NCI-H446 (cell line): ENCODE data around the gene CACNA1B.
"Not testable (repeated sequence)": the region's sequence is repeated elsewhere in the genome, so short reads cannot be mapped to it uniquely, and the experiment has no call there.

Experiments used
- DNase-seq, 2 experiments: peaks; one replicate each; lab custom pipeline; 2025; lab: John Stamatoyannopoulos, UW

Gene CACNA1B

GRCh38 chr9:137866226-137867141 is 11.1 kb upstream of the CACNA1B start:
- DNase-seq, result no peak

GRCh38 chr9:137870432-137870831 is 7.2 kb upstream of the CACNA1B start:
- DNase-seq, result no peak

- no peak for DNase-seq
Measured at GRCh38 chr9:137872296-137872695, 5.3 kb upstream of the CACNA1B start.

GRCh38 chr9:137873408-137873807 is 4.2 kb upstream of the CACNA1B start:
- no peak for DNase-seq

- no peak for DNase-seq
Measured at GRCh38 chr9:137873858-137874362, 3.7 kb upstream of the CACNA1B start.

GRCh38 chr9:137875354-137875753 is 2.2 kb upstream of the CACNA1B start:
- DNase-seq, result no peak

- DNase-seq, result no peak
Measured at GRCh38 chr9:137875846-137876245, 1.7 kb upstream of the CACNA1B start.

GRCh38 chr9:137876269-137876668 is 1.3 kb upstream of the CACNA1B start:
- no peak for DNase-seq

- no peak for DNase-seq
Measured at GRCh38 chr9:137876781-137877386, 698 bp upstream of the CACNA1B start.

GRCh38 chr9:137878146-137878941 is 762 bp downstream of the CACNA1B start:
- no peak for DNase-seq

- DNase-seq, result no peak
Measured at GRCh38 chr9:137879052-137879451, 1.5 kb downstream of the CACNA1B start.

- no peak for DNase-seq
Measured at GRCh38 chr9:137879566-137880150, 2.1 kb downstream of the CACNA1B start.

- DNase-seq, result no peak
Measured at GRCh38 chr9:137880160-137880975, 2.8 kb downstream of the CACNA1B start.

- DNase-seq, result no peak
Measured at GRCh38 chr9:137880976-137881530, 3.5 kb downstream of the CACNA1B start.

- DNase-seq, result no peak
Measured at GRCh38 chr9:137881591-137882505, 4.3 kb downstream of the CACNA1B start.

- DNase-seq, result no peak
Measured at GRCh38 chr9:137882506-137882821, 4.9 kb downstream of the CACNA1B start.

- DNase-seq, result not testable (repeated sequence)
Measured at GRCh38 chr9:137883977-137884376, 6.4 kb downstream of the CACNA1B start.

GRCh38 chr9:137884547-137884946 is 7.0 kb downstream of the CACNA1B start:
- DNase-seq, result not testable (repeated sequence)

- DNase-seq, result not testable (repeated sequence)
Measured at GRCh38 chr9:137885121-137885520, 7.5 kb downstream of the CACNA1B start.

GRCh38 chr9:137888621-137889020 is 11.0 kb downstream of the CACNA1B start:
- not testable (repeated sequence) for DNase-seq
